Mesenchymal stem cell (in vitro differentiated cells and primary cell): Measurements from ENCODE around the gene UNK.
"Not testable (repeated sequence)": the region's sequence is repeated elsewhere in the genome, so short reads cannot be mapped to it uniquely, and the experiment has no call there.

Experiments
- DNase-seq: peaks from one replicate; pipeline ENCODE4 v3.0.0-alpha.2; 2013
- H2AFZ ChIP-seq: one replicate; pipeline ENCODE4 v1.6.1; 2013; ENCODE audit warnings: low read depth, mild to moderate bottlenecking, control low read depth, inconsistent platforms, low read length, moderate library complexity
- H2AK5ac ChIP-seq: 2 replicates; pipeline ENCODE4 v1.6.1; 2013; ENCODE audit warnings: low read length, moderate library complexity, mild to moderate bottlenecking, inconsistent platforms; ENCODE audit not compliant: severe bottlenecking
- H2BK120ac ChIP-seq: one replicate; pipeline ENCODE4 v1.6.1; 2013; ENCODE audit warnings: low read depth, mild to moderate bottlenecking, inconsistent platforms, low read length, moderate library complexity
- H2BK12ac ChIP-seq, 2 experiments: one replicate each; pipeline ENCODE4 v1.6.1; 2013; ENCODE audit warnings: inconsistent platforms in 2 of 2, low read length in 2 of 2, mild to moderate bottlenecking in 2 of 2, moderate library complexity in 2 of 2, control low read depth in 1 of 2
- H2BK15ac ChIP-seq: one replicate; pipeline ENCODE4 v1.6.1; 2013; ENCODE audit warnings: mild to moderate bottlenecking, low read depth, inconsistent platforms; ENCODE audit not compliant: poor library complexity, severe bottlenecking
- H2BK5ac ChIP-seq: 2 replicates; pipeline ENCODE4 v1.6.1; 2013; ENCODE audit warnings: low read depth, mild to moderate bottlenecking, low read length, control low read depth, inconsistent platforms; ENCODE audit not compliant: poor library complexity, severe bottlenecking
- H3K14ac ChIP-seq, 2 experiments: one replicate each; pipeline ENCODE4 v1.6.1; 2013; ENCODE audit warnings: inconsistent platforms in 2 of 2, low read length in 2 of 2, control low read depth in 1 of 2, mild to moderate bottlenecking in 1 of 2, moderate library complexity in 1 of 2
- H3K18ac ChIP-seq, 2 experiments: one replicate each; pipeline ENCODE4 v1.6.1; 2013; ENCODE audit warnings: inconsistent platforms in 2 of 2, low read length in 2 of 2, control low read depth in 1 of 2, low read depth in 1 of 2, mild to moderate bottlenecking in 1 of 2
- H3K23ac ChIP-seq, 2 experiments: one replicate each; pipeline ENCODE4 v1.6.1; 2013; ENCODE audit warnings: inconsistent platforms in 2 of 2, low read length in 2 of 2, mild to moderate bottlenecking in 2 of 2, moderate library complexity in 2 of 2, control low read depth in 1 of 2
- H3K27ac ChIP-seq: 2 replicates; pipeline ENCODE4 v1.5.1; 2013; ENCODE audit warnings: mild to moderate bottlenecking, moderate library complexity, low read length, control low read depth, inconsistent platforms; ENCODE audit not compliant: poor library complexity, severe bottlenecking
- H3K27me3 ChIP-seq, 2 experiments: 2 replicates each; pipeline versions ENCODE4 v1.6.1 to v1.7.0; 2013; ENCODE audit warnings: low read length in 2 of 2, mild to moderate bottlenecking in 2 of 2, moderate library complexity in 2 of 2, control low read depth in 1 of 2, inconsistent platforms in 1 of 2; ENCODE audit not compliant: control insufficient read depth in 1 of 2, insufficient read depth in 1 of 2
- H3K36me3 ChIP-seq, 2 experiments: 2 replicates each; pipeline versions ENCODE4 v1.6.1 to v1.7.0; 2013; ENCODE audit warnings: low read length in 2 of 2, control low read depth in 1 of 2, inconsistent platforms in 1 of 2, low read depth in 1 of 2, mild to moderate bottlenecking in 1 of 2; ENCODE audit not compliant: insufficient read depth in 2 of 2, control insufficient read depth in 1 of 2
- H3K4ac ChIP-seq, 2 experiments: one replicate each; pipeline ENCODE4 v1.6.1; 2013; ENCODE audit warnings: inconsistent platforms in 2 of 2, low read length in 2 of 2, mild to moderate bottlenecking in 2 of 2, moderate library complexity in 2 of 2, control low read depth in 1 of 2, low read depth in 1 of 2
- H3K4me1 ChIP-seq: 2 replicates; pipeline ENCODE4 v1.6.1; 2013; ENCODE audit warnings: low read depth, low read length, control low read depth; ENCODE audit not compliant: control insufficient read depth, insufficient read depth
- H3K4me2 ChIP-seq: 2 replicates; pipeline ENCODE4 v1.6.1; 2013; ENCODE audit warnings: low read length, mild to moderate bottlenecking, inconsistent platforms; ENCODE audit not compliant: poor library complexity, severe bottlenecking
- H3K4me3 ChIP-seq, 2 experiments: 2 replicates each; pipeline versions ENCODE4 v1.5.1 to v1.7.0; 2013; ENCODE audit warnings: low read length in 2 of 2, mild to moderate bottlenecking in 2 of 2, control low read depth in 1 of 2, low read depth in 1 of 2; ENCODE audit not compliant: insufficient read depth in 1 of 2
- H3K79me1 ChIP-seq: replicated peaks from 2 replicates; pipeline ENCODE4 v1.6.1; 2013; ENCODE audit warnings: mild to moderate bottlenecking, control low read depth, low read length, inconsistent platforms; ENCODE audit not compliant: poor library complexity, severe bottlenecking
- H3K9ac ChIP-seq: 2 replicates; pipeline ENCODE4 v1.7.0; 2013; ENCODE audit warnings: mild to moderate bottlenecking, low read length, moderate library complexity
- H3K9me3 ChIP-seq: 2 replicates; pipeline ENCODE4 v1.7.0; 2013; ENCODE audit warnings: mild to moderate bottlenecking, low read length; ENCODE audit not compliant: control insufficient read depth
- H4K8ac ChIP-seq: one replicate; pipeline ENCODE4 v1.6.1; 2013; ENCODE audit warnings: inconsistent platforms, mild to moderate bottlenecking, low read length, moderate library complexity
- H4K91ac ChIP-seq: one replicate; pipeline ENCODE4 v1.6.1; 2013; ENCODE audit warnings: mild to moderate bottlenecking, low read length, inconsistent platforms
- whole genome bisulfite sequencing: methylation state at CpG from one replicate; pipeline ENCODE4 v1.1.7; 2013; ENCODE audit warnings: mixed read lengths; 5-methylcytosine and 5-hydroxymethylcytosine counted together

UNK gene

DNA sequence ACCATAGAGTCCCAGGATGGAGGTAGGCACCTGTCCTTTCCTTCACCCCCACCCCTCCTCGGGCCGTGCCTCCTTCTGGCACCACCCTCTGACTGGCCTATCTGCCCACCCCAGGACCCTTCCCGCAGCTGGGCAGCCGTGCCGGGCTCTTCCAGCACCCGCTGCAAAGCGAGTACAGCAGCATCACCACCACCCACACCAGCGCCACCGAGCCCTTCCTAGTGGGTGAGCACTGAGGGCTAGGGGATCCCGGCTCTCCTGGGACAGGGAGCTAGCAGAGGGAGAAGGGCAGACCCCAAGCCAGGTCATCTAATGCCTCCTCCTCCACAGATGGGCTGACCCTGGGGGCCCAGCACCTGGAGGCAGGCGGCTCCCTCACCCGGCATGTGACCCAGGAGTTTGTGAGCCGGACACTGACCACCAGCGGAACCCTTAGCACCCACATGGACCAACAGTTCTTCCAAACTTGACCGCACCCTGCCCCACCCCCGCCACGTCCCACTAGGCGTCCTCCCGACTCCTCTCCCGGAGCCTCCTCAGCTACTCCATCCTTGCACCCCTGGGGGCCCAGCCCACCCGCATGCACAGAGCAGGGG lies 27.4 kb upstream of the UNK start:
- Histone ChIP-seq H2BK15ac (no peak overlapping the region), H2BK120ac (no peak overlapping the region), H3K36me3 (peaks cover 6 to 74% of the 10 kb centered on the region in 2 experiments), H3K9me3 (no peaks in the 10 kb centered on the region), H3K23ac (no peak overlapping the region), H3K27ac (no peak overlapping the region), H3K79me1 (peaks cover 4% of the 10 kb centered on the region), H3K18ac (no peak overlapping the region), H2AK5ac (no peak overlapping the region), H4K91ac (no peak overlapping the region), H4K8ac (no peak overlapping the region), H3K4me2 (no peak overlapping the region), H2AFZ (no peak overlapping the region), H3K4ac (no peak overlapping the region), H3K4me1 (peaks cover 27% of the 10 kb centered on the region), H3K14ac (no peak overlapping the region), H2BK12ac (no peak overlapping the region), H3K4me3 (no peak overlapping the region), H3K27me3 (peaks cover 0 to 10% of the 10 kb centered on the region in 2 experiments), H3K9ac (no peak overlapping the region), H2BK5ac (no peak overlapping the region)
- WGBS = 94% methylated on average over 20 of the region's 21 CpGs
- DNase-seq = no peak

DNA sequence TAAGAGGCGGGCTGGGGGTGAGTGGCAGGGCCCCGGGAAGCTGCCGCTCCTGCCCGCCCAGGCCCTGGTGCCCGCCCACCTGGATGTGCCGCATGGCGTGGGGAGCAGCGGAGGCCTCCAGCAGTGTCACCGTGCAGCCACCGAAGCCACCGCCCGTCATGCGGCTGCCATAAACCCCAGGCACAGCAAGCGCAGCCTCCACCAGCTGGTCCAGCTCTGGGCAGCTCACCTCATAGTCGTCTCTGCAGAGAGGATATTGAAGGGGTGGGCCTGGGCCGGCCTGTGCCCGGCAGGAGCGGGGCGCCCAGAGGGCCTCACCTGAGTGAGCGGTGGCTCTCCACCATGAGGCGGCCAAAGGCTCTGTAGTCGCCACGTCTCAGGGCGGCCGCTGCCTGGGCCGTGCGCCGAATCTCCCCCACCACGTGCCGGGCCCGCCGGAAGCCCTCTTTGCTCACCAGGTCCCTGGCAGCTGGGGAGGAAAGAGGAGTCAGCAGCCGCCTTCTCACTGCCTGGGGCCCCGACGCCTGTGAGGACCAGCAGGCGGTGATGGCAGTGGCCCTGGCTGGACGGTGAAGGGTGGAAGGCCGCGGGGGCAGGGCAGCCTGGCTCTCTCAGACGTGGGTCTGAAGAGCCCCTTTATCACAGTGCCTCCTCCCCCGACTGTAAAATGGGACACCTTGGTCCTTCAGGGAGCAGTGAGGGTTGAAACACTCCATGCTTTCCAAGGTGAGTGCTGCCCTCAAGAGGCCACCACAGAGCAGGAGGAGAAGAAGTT lies 26.3 kb upstream of the UNK start:
- Histone ChIP-seq H4K91ac (no peak overlapping the region), H2AFZ (no peak overlapping the region), H2BK12ac (no peak overlapping the region), H3K4me1 (peaks cover 30% of the 10 kb centered on the region), H4K8ac (no peak overlapping the region), H2BK120ac (no peak overlapping the region), H3K27ac (no peak overlapping the region), H3K4me2 (no peak overlapping the region), H3K9ac (no peak overlapping the region), H3K36me3 (peaks cover 15 to 73% of the 10 kb centered on the region in 2 experiments), H3K4me3 (no peak overlapping the region), H2BK15ac (no peak overlapping the region), H2BK5ac (no peak overlapping the region), H2AK5ac (no peak overlapping the region), H3K14ac (no peak overlapping the region), H3K9me3 (no peaks in the 10 kb centered on the region), H3K18ac (no peak overlapping the region), H3K4ac (no peak overlapping the region), H3K27me3 (peaks cover 0 to 3% of the 10 kb centered on the region in 2 experiments), H3K23ac (no peak overlapping the region), H3K79me1 (peaks cover 9% of the 10 kb centered on the region)
- WGBS = 91% methylated on average over 38 of the region's 41 CpGs
- DNase-seq = no peak

DNA sequence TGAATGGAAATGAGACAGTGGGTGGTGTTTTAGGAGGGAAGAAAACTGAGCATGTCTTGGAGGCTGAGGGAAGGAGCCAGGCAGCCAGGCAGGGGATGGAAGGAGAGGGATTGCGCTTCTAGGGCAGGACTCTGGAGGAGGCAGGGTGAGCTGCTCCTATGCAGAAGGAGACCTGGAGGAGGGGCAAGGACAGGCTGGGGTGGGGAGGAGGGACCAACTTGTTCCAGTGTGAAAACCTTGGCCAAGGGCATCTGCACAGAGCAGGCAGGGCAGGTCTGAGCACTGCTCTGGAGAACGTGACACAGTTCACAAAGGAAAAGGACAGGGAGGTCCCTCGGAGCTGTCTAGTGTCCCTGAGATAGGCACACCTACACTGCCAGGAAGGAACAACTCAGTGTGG lies 25.1 kb upstream of the UNK start:
- no peak overlapping the region for H3K4ac ChIP-seq
- H3K79me1 ChIP-seq = peaks cover 8% of the 10 kb centered on the region
- H3K4me3 ChIP-seq = no peak overlapping the region
- no peak overlapping the region for H2AK5ac ChIP-seq
- peaks cover 32% of the 10 kb centered on the region for H3K4me1 ChIP-seq
- peaks cover 17 to 65% of the 10 kb centered on the region in 2 experiments for H3K36me3 ChIP-seq
- no peak overlapping the region for H3K23ac ChIP-seq
- H3K14ac ChIP-seq = no peak overlapping the region
- no peaks in the 10 kb centered on the region for H3K27me3 ChIP-seq
- no peak overlapping the region for H3K4me2 ChIP-seq
- H2BK120ac ChIP-seq = no peak overlapping the region
- no peak overlapping the region for H2BK12ac ChIP-seq
- H2BK5ac ChIP-seq = no peak overlapping the region
- H2BK15ac ChIP-seq = no peak overlapping the region
- H4K91ac ChIP-seq = no peak overlapping the region
- 82% methylated on average over 3 of the region's 3 CpGs for WGBS
- no peak overlapping the region for H3K27ac ChIP-seq
- no peak overlapping the region for H3K18ac ChIP-seq
- DNase-seq = no peak
- H3K9me3 ChIP-seq = no peaks in the 10 kb centered on the region
- H2AFZ ChIP-seq = no peak overlapping the region
- H4K8ac ChIP-seq = no peak overlapping the region
- no peak overlapping the region for H3K9ac ChIP-seq

DNA sequence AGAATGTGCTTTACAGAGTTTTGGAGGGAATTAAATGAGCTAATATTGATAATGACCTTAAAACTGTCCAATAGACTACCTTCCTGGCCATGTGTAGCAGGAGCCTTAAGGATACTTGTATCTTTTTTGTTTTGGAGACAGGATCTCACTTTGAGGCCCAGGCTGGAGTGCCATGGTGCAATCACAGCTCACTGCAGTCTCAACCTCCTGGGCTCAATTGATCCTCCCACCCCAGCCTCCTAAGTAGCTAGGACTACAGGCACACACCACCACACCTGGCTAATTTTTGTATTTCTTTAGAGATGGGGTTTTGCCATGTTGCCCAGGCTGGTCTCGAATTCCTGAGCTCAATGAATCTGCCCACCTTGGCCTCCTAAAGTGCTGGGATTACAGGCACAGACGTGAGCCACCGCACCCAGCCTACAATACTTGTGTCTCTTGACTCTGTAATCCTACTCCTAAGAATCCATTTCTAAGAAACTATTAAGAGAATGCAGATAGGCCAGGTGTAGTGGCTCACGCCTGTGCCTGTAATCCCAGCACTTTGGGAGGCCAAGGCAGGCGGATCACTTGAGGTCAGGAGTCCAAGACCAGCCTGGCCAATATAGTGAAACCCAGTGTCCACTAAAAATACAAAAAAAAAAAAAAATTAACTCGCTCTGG lies 24.5 kb upstream of the UNK start:
- H2BK120ac ChIP-seq, H2BK12ac ChIP-seq, H3K27me3 ChIP-seq, H2BK15ac ChIP-seq, H4K8ac ChIP-seq, H3K14ac ChIP-seq, H2BK5ac ChIP-seq, H2AK5ac ChIP-seq, DNase-seq, H3K18ac ChIP-seq, H2AFZ ChIP-seq, H3K4ac ChIP-seq, H3K9me3 ChIP-seq, H3K9ac ChIP-seq, H4K91ac ChIP-seq, H3K4me2 ChIP-seq, H3K79me1 ChIP-seq, H3K4me3 ChIP-seq, H3K27ac ChIP-seq, H3K23ac ChIP-seq: not testable (repeated sequence)
- WGBS = 97% methylated on average over 5 of the region's 6 CpGs
- Histone ChIP-seq H3K4me1 (peaks cover 31% of the 10 kb centered on the region), H3K36me3 (peaks cover 17 to 59% of the 10 kb centered on the region in 2 experiments)
